HG02798 (cell line): Measurements from ENCODE around the gene STXBP5.

Source experiments
- ATAC-seq: cut with Tn5 transposase; IDR thresholded peaks from one replicate; pipeline ENCODE4 v1.9.1; 2021; ENCODE audit warnings: mild to moderate bottlenecking; ENCODE audit not compliant: unreplicated experiment, poor library complexity

Gene STXBP5

GRCh38 chr6:147282566-147282959 lies 78.3 kb downstream of the STXBP5 start:
- no peak for ATAC-seq

GRCh38 chr6:147283460-147283859 lies 79.2 kb downstream of the STXBP5 start:
- ATAC-seq: no peak

GRCh38 chr6:147285087-147285855 lies 81.1 kb downstream of the STXBP5 start:
- peak; percentile 79 for ATAC-seq

- no peak for ATAC-seq
These were observed 83.7 kb downstream of the STXBP5 start for GRCh38 chr6:147287869-147288271.

GRCh38 chr6:147297124-147297523 lies 92.9 kb downstream of the STXBP5 start:
- ATAC-seq: no peak

- ATAC-seq: no peak
These were observed 93.6 kb downstream of the STXBP5 start for GRCh38 chr6:147297663-147298316.

- ATAC-seq: no peak
These were observed 94.2 kb downstream of the STXBP5 start for GRCh38 chr6:147298461-147298860.

- ATAC-seq: no peak
These were observed 94.8 kb downstream of the STXBP5 start for GRCh38 chr6:147299035-147299434.

- ATAC-seq: no peak
These were observed 96.9 kb downstream of the STXBP5 start for GRCh38 chr6:147301070-147301469.

GRCh38 chr6:147304016-147304415 lies 99.8 kb downstream of the STXBP5 start:
- no peak for ATAC-seq

- no peak for ATAC-seq
These were observed 106.3 kb downstream of the STXBP5 start for GRCh38 chr6:147310521-147310920.

GRCh38 chr6:147311218-147311617 lies 107.0 kb downstream of the STXBP5 start:
- no peak for ATAC-seq

- no peak for ATAC-seq
These were observed 117.0 kb downstream of the STXBP5 start for GRCh38 chr6:147321260-147321659.

GRCh38 chr6:147322299-147323162 lies 118.3 kb downstream of the STXBP5 start:
- ATAC-seq: peak; percentile 98

GRCh38 chr6:147325557-147325956 lies 121.3 kb downstream of the STXBP5 start:
- ATAC-seq: no peak

- ATAC-seq: no peak
These were observed 127.2 kb downstream of the STXBP5 start for GRCh38 chr6:147331401-147331800.

- ATAC-seq: no peak
These were observed 133.7 kb downstream of the STXBP5 start for GRCh38 chr6:147337921-147338320.

GRCh38 chr6:147341486-147341885 lies 137.3 kb downstream of the STXBP5 start:
- no peak for ATAC-seq

GRCh38 chr6:147345902-147346301 lies 141.7 kb downstream of the STXBP5 start:
- ATAC-seq: no peak

- no peak for ATAC-seq
These were observed 143.1 kb downstream of the STXBP5 start for GRCh38 chr6:147347179-147347881.
